Right renal pelvis (tissue), 4 donors: Measurements from ENCODE around the gene PAX7. TPM values are rescaled to one million over a fixed set of nuclear protein-coding genes. Genes with fewer than 3 reads are reported as not detected.

Experiments
- DNase-seq, 4 donors: peaks; one replicate each; pipeline ENCODE4 v3.0.0-alpha.2; 2013; ENCODE audit warnings: low read depth in 4 of 4, low spot score in 3 of 4, missing footprints in 1 of 4
- polyA plus RNA-seq, 4 donors: library from polyadenylated mRNA; unstranded; fragments of 120-200 nt; gene quantifications; one replicate each; pipeline ENCODE4 v1.2.1, GENCODE V29; 2013; ENCODE audit not compliant: insufficient read length in 4 of 4

PAX7 gene
- polyA plus RNA-seq, 4 donors: not detected

DNA sequence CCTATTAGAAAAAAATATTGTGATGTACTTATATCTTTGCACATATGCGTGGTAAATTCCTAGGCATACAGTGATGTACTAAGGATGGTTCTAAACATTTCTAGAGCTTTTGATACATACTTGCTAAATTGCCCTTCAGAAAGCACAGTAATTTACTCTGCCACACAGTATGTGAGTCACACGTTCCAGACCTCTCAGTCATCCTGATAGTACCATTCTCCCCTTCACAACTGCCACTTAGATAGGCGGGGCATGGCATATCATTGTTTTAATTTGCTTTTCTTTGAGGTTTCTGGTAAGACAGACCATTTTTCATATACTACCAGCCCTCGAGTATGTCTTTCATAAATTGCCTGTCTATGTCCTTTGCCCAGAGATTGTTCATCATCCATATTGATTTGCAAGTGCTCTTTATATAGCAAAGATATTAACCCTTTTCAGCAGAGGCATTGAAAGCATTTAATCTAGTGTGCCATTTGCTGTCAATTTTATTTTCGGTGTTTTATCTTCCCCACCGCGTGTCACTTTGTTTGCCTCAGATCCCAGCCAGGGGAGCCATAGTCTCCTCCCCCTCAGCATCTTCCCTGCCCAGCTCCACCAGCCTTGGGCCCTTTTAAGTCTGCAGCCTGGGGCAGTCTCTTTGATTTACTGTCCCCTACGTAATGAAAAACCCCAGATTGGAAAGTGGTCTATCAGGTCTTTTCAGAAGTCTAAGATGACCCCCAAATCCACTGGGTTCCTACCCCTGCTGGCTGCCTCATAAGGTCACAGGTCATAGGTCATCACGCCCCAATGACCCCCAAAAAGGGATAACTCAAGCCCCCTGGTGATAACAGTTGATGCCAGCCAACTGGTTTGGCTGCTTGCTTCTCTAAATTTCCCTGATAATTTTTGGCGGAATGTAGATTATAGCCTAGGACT is 11.8 kb upstream of the PAX7 start:
- no peak for DNase-seq

GRCh38 chr1:18619467-18619835 is 11.2 kb upstream of the PAX7 start:
- no peak for DNase-seq

- no peak for DNase-seq
These were observed 2.1 kb upstream of the PAX7 start for GRCh38 chr1:18628511-18628910.

GRCh38 chr1:18629659-18630510 is 761 bp upstream of the PAX7 start:
- no peak for DNase-seq

- DNase-seq: no peak
These were observed 1.0 kb downstream of the PAX7 start for GRCh38 chr1:18631496-18632217.

DNA sequence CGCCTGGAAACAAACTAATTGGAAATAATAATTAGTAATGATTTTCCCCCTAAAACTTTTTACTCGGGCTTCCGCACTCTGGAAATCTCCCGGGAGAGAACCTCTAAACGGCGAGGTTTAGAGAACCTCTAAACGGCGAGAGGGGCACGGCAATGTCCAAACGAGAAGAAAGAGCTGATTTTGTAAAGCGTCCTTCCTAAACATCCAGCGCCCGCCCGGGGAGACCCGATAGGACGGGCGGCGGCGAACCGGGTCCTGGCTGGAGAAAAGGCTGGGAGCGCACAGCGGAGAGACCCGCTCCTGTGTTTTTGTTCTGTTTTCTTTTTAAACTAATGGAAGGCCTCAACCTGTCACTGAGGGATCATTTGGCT is 1.6 kb downstream of the PAX7 start:
- no peak for DNase-seq

DNA sequence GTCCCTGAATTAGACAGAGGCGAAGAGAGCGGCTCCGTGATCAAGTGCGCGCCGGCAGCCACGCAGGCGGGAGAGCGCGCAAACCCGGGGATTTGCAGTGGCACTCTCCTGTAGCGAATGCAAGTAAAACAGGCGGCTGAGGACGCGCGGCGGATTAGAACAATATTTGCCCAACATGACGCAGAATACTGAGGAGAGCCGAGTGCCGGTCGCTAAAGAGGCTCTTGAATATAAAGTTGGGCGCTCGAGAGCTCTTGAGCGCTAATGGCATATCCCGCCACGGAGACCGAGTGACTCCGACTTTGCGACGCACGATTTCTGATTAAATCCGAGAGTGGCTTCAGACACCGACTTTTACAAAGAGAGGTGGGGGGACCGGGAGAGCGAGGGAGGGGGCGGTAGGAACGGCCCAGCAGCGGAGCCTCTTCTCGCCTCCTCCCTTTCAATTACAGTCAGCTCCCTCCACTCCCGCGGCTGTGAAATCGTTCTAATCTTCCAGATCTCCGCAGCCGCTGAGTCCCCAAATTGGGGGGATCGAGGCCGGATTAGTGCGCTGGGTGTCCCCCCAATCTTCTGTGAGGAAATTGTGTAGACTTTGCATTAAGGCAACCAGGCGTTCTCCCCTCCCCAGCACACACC is 2.3 kb downstream of the PAX7 start:
- no peak for DNase-seq

GRCh38 chr1:18633422-18634155 is 2.9 kb downstream of the PAX7 start:
- DNase-seq: no peak

GRCh38 chr1:18634276-18634675 is 3.6 kb downstream of the PAX7 start:
- no peak for DNase-seq

- no peak for DNase-seq
These were observed 4.5 kb downstream of the PAX7 start for GRCh38 chr1:18635070-18635577.

DNA sequence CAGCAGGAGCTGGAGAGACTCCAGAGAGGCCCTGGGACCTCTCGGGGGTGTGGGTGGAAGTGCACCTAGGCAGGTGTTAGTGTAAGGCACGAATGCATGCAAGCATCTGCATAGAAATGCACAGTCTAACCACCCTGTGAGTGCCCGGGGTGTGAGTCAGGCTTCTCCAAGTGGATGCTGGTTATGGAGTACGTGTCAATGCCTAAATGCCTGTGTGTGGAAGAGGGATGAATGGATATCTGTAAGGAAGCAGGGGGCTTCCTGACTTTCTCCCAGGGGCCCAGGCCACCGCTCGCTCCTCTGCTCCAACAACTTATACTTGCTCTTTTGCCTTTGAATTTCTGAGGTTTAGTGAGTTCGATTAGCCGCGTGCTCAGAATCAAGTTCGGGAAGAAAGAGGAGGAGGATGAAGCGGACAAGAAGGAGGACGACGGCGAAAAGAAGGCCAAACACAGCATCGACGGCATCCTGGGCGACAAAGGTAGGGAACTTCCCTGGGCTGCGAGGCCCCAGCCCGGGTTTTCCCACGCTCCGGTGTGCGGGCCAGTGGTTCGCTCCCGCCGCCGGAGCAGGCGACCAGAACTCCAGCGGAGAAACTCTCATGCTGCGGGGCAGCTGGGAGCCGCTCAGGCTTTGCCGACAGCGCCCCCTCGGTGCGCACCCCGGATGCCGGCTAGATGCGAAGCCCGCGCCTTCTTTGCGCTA is 5.4 kb downstream of the PAX7 start:
- no peak for DNase-seq

- no peak for DNase-seq
These were observed 6.2 kb downstream of the PAX7 start for GRCh38 chr1:18636596-18637508.

GRCh38 chr1:18637511-18637960 is 6.9 kb downstream of the PAX7 start:
- DNase-seq: no peak

DNA sequence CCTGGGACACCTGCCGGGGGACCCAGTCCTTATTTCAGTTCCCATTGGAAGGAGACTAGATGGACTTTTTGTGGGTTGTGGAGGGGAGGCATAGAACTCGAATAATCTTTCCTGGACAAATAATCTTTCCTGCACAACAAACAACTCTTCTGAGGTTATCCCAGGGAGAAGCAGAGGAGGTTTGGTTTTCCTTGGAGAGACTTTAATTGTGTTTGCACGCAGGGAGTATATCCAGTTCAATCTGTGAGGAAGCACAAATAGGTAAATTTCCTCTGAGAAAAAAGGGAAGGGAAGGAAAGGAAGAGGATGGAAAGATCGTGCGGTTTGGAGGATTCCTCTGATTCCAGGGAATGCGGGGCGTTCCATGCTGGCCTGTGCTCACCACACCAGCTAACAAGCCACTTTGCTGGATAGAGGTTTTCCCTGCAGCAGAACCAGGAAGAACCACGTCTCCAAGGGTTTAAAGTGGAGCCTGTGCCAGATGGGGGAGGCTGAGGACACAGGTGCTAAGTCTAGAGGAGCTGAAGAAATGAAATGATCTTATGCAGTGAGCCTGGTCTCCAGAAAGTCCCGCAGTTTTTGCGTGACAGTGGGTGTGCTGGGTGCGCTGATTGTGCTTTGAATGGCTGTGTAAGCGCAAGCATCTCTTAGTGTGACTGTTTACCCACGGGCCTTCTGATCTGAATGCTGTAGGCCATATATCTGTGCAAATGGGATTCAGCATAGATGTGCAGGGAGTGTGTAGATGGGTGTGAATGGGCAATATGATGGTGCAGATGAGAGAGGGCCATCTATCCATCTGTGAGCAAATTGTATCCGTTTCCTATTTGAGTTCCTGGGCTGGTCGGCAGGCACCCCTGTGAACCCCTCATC is 7.6 kb downstream of the PAX7 start:
- DNase-seq: no peak

DNA sequence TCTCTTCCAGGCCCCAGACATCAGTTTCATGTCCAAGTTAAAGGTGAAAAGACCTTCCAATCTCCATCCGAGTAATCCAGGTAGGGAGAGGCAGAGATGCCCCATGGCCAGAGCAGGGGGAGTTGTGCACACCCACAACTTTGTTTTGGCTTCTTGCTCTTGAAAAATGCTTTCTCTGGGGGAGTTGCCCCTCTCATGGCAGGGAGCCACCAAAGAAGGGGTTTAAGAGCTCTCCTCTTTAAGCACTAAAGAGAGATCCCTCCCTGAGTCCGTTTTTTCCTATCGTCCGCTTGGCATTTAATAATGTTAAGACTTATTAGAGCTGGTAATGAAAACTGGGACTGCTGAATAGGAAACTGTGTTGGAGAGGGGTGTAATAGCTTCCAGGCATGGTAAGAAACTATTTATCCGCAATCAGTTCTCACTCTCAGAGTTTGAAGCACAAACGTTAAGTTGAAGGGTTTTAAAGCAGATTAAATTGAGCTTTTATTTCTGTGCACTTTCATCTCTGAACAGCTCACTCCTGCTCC is 8.3 kb downstream of the PAX7 start:
- DNase-seq: no peak

DNA sequence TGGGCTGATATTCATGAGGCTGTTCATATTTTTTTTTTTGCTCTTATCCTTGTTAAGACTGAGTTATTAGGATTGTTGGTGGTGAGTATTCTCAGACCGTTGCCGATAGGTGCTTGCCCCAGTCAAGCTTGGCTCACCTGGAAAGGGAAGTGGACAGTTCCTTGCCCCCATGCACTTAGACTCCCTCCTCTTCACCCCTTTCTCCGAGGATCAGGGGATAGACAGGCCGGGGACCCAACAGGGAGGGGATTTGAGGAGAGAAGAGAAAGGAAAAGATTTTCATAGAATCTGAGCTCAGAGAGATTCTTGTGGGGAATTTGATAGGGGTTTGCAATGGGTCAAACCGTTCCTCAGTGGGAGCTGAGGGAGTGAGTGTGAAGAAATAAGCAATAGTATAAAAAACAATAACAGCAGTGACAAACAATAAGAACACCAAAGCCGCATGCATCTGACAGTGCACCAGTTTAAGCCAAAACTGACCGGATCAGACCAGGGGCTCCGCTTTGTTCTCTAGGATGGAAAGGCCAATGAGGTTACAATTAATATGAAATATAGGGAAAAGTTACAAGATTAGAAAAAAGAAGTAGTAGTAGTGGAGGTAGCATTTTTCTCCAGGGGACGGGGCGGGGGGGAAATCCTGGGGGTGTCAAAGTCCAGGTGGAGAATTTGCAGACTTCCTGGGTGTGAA is 8.9 kb downstream of the PAX7 start:
- DNase-seq: no peak
